Measurements from ENCODE around the gene GCGR. TPM values are rescaled to one million over a fixed set of nuclear protein-coding genes. Genes with fewer than 3 reads are reported as not detected.

The GCGR gene
- total and polyA plus RNA-seq, 2 experiments from 2014 or later, result 0.17 to 0.23 TPM

DNA sequence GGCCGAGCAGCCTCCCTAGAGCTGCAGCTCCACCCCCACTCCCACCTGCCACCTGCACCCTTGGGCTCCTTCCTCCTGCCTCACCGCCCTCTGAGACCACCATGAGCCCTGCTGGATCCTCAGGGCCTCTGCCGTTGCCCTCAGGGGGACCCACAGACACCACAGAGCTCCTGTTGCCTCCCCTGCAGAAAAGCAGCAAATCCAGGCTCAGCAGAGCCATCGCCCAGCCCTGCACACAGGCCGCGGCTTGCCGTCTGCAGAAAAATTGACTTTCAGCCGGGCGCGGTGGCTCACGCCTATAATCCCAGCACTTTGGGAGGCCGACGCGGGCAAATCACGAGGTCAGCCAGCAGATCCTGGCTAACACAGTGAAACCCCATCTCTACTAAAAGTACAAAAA lies 37.9 kb downstream of the GCGR start:
- H3K27ac Mint-ChIP-seq, result no peak overlapping the region; the same call in 1 of the 2 replicates
- Histone ChIP-seq H3K4me1 (ENCODE audit: insufficient read depth) (no peaks in the 10 kb centered on the region), H3K4me3 (no peak overlapping the region), H3K4me2 (no peak overlapping the region), H3K36me3 (ENCODE audit: insufficient read depth) (0 out of 2 replicates have a peak, but pooled peaks cover 7% of the 10 kb centered on the region), H3F3A (replicated peaks; ENCODE audit: low read depth) (0 out of 2 replicates have a peak, but pooled peaks cover 5% of the 10 kb centered on the region), H3K9me2 (ENCODE audit: insufficient read depth) (no peaks in the 10 kb centered on the region), H2AFZ (no peak overlapping the region), H3K27ac (ENCODE audit: low read depth) (no peak overlapping the region), H3K27me3 (ENCODE audit: insufficient read depth) (no peaks in the 10 kb centered on the region), H4K20me1 (replicated peaks; ENCODE audit: insufficient read depth) (peaks cover 6% of the 10 kb centered on the region; the same call in 1 of the 2 replicates), H3K79me2 (replicated peaks; ENCODE audit: insufficient read depth) (no peaks in the 10 kb centered on the region)
- no peaks in the 10 kb centered on the region for H3K27me3 Mint-ChIP-seq (ENCODE audit: insufficient read depth, low read depth, poor library complexity)
- H3K4me1 Mint-ChIP-seq, result peaks cover 2% of the 10 kb centered on the region; the same call in 1 of the 3 replicates
- no peaks in the 10 kb centered on the region for H3K9me3 Mint-ChIP-seq
- DNase-seq (ENCODE audit: low spot score), result no peak
- no peak for ATAC-seq
- peaks cover 27% of the 10 kb centered on the region for H3K36me3 Mint-ChIP-seq (ENCODE audit: low read depth)
- no peak overlapping the region for H3K4me3 Mint-ChIP-seq
- TF ChIP-seq EZH2 (IDR thresholded peaks at IDR 0.05; ENCODE audit: low read depth, unreplicated experiment) (no peak), STAT1 (IDR thresholded peaks at IDR 0.05; ENCODE audit: unreplicated experiment) (no peak), JUNB (IDR thresholded peaks at IDR 0.05; ENCODE audit: unreplicated experiment) (no peak), ZNF114 (CRISPR knock-in tag; IDR thresholded peaks at IDR 0.05) (no peak), NANOG (IDR thresholded peaks at IDR 0.05; ENCODE audit: borderline replicate concordance) (no peak), ZNF331 (CRISPR knock-in tag; IDR thresholded peaks at IDR 0.05; ENCODE audit: low read depth) (no peak), EZH2phosphoT487 (IDR thresholded peaks at IDR 0.05; ENCODE audit: unreplicated experiment) (no peak), POLR2AphosphoS5 (IDR thresholded peaks at IDR 0.05; ENCODE audit: low read depth) (no peak)
- TF ChIP-seq, protein P1, sequence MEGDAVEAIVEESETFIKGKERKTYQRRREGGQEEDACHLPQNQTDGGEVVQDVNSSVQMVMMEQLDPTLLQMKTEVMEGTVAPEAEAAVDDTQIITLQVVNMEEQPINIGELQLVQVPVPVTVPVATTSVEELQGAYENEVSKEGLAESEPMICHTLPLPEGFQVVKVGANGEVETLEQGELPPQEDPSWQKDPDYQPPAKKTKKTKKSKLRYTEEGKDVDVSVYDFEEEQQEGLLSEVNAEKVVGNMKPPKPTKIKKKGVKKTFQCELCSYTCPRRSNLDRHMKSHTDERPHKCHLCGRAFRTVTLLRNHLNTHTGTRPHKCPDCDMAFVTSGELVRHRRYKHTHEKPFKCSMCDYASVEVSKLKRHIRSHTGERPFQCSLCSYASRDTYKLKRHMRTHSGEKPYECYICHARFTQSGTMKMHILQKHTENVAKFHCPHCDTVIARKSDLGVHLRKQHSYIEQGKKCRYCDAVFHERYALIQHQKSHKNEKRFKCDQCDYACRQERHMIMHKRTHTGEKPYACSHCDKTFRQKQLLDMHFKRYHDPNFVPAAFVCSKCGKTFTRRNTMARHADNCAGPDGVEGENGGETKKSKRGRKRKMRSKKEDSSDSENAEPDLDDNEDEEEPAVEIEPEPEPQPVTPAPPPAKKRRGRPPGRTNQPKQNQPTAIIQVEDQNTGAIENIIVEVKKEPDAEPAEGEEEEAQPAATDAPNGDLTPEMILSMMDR (conservative IDR thresholded peaks at IDR 0.05; ENCODE audit: low read depth in 2 of 2), result no peak
- TF ChIP-seq, protein P2, sequence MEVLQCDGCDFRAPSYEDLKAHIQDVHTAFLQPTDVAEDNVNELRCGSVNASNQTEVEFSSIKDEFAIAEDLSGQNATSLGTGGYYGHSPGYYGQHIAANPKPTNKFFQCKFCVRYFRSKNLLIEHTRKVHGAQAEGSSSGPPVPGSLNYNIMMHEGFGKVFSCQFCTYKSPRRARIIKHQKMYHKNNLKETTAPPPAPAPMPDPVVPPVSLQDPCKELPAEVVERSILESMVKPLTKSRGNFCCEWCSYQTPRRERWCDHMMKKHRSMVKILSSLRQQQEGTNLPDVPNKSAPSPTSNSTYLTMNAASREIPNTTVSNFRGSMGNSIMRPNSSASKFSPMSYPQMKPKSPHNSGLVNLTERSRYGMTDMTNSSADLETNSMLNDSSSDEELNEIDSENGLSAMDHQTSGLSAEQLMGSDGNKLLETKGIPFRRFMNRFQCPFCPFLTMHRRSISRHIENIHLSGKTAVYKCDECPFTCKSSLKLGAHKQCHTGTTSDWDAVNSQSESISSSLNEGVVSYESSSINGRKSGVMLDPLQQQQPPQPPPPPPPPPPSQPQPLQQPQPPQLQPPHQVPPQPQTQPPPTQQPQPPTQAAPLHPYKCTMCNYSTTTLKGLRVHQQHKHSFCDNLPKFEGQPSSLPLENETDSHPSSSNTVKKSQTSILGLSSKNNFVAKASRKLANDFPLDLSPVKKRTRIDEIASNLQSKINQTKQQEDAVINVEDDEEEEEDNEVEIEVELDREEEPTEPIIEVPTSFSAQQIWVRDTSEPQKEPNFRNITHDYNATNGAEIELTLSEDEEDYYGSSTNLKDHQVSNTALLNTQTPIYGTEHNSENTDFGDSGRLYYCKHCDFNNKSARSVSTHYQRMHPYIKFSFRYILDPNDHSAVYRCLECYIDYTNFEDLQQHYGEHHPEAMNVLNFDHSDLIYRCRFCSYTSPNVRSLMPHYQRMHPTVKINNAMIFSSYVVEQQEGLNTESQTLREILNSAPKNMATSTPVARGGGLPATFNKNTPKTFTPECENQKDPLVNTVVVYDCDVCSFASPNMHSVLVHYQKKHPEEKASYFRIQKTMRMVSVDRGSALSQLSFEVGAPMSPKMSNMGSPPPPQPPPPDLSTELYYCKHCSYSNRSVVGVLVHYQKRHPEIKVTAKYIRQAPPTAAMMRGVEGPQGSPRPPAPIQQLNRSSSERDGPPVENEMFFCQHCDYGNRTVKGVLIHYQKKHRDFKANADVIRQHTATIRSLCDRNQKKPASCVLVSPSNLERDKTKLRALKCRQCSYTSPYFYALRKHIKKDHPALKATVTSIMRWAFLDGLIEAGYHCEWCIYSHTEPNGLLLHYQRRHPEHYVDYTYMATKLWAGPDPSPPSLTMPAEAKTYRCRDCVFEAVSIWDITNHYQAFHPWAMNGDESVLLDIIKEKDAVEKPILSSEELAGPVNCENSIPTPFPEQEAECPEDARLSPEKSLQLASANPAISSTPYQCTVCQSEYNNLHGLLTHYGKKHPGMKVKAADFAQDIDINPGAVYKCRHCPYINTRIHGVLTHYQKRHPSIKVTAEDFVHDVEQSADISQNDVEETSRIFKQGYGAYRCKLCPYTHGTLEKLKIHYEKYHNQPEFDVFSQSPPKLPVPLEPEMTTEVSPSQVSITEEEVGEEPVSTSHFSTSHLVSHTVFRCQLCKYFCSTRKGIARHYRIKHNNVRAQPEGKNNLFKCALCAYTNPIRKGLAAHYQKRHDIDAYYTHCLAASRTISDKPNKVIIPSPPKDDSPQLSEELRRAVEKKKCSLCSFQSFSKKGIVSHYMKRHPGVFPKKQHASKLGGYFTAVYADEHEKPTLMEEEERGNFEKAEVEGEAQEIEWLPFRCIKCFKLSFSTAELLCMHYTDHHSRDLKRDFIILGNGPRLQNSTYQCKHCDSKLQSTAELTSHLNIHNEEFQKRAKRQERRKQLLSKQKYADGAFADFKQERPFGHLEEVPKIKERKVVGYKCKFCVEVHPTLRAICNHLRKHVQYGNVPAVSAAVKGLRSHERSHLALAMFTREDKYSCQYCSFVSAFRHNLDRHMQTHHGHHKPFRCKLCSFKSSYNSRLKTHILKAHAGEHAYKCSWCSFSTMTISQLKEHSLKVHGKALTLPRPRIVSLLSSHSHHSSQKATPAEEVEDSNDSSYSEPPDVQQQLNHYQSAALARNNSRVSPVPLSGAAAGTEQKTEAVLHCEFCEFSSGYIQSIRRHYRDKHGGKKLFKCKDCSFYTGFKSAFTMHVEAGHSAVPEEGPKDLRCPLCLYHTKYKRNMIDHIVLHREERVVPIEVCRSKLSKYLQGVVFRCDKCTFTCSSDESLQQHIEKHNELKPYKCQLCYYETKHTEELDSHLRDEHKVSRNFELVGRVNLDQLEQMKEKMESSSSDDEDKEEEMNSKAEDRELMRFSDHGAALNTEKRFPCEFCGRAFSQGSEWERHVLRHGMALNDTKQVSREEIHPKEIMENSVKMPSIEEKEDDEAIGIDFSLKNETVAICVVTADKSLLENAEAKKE (CRISPR knock-in tag; IDR thresholded peaks at IDR 0.05), result no peak
- TF ChIP-seq, protein P3, sequence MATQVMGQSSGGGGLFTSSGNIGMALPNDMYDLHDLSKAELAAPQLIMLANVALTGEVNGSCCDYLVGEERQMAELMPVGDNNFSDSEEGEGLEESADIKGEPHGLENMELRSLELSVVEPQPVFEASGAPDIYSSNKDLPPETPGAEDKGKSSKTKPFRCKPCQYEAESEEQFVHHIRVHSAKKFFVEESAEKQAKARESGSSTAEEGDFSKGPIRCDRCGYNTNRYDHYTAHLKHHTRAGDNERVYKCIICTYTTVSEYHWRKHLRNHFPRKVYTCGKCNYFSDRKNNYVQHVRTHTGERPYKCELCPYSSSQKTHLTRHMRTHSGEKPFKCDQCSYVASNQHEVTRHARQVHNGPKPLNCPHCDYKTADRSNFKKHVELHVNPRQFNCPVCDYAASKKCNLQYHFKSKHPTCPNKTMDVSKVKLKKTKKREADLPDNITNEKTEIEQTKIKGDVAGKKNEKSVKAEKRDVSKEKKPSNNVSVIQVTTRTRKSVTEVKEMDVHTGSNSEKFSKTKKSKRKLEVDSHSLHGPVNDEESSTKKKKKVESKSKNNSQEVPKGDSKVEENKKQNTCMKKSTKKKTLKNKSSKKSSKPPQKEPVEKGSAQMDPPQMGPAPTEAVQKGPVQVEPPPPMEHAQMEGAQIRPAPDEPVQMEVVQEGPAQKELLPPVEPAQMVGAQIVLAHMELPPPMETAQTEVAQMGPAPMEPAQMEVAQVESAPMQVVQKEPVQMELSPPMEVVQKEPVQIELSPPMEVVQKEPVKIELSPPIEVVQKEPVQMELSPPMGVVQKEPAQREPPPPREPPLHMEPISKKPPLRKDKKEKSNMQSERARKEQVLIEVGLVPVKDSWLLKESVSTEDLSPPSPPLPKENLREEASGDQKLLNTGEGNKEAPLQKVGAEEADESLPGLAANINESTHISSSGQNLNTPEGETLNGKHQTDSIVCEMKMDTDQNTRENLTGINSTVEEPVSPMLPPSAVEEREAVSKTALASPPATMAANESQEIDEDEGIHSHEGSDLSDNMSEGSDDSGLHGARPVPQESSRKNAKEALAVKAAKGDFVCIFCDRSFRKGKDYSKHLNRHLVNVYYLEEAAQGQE (IDR thresholded peaks at IDR 0.05; ENCODE audit: unreplicated experiment), result no peak
- TF ChIP-seq, protein P4, sequence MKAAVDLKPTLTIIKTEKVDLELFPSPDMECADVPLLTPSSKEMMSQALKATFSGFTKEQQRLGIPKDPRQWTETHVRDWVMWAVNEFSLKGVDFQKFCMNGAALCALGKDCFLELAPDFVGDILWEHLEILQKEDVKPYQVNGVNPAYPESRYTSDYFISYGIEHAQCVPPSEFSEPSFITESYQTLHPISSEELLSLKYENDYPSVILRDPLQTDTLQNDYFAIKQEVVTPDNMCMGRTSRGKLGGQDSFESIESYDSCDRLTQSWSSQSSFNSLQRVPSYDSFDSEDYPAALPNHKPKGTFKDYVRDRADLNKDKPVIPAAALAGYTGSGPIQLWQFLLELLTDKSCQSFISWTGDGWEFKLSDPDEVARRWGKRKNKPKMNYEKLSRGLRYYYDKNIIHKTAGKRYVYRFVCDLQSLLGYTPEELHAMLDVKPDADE (IDR thresholded peaks at IDR 0.05), result no peak

All from GM23338 (cell line).